Esophagus (tissue), 2 donors: Measurements from ENCODE around the gene GLTP. TPM values are rescaled to one million over a fixed set of nuclear protein-coding genes. Genes with fewer than 3 reads are reported as not detected.
"Not testable (repeated sequence)": the region's sequence is repeated elsewhere in the genome, so short reads cannot be mapped to it uniquely, and the experiment has no call there.

Experiments
- H3K27ac ChIP-seq, 2 donors: one replicate each; pipeline ENCODE4 v1.5.1; 2013; ENCODE audit warnings: low read depth in 2 of 2, mild to moderate bottlenecking in 2 of 2, inconsistent platforms in 1 of 2, low read length in 1 of 2, moderate library complexity in 1 of 2
- H3K27me3 ChIP-seq, 2 donors: one replicate each; pipeline ENCODE4 v1.6.1; 2013; ENCODE audit warnings: low read length in 2 of 2, control low read depth in 1 of 2, mild to moderate bottlenecking in 1 of 2; ENCODE audit not compliant: insufficient read depth in 2 of 2, control insufficient read depth in 1 of 2
- H3K36me3 ChIP-seq, 2 donors: one replicate each; pipeline ENCODE4 v1.6.1; 2013; ENCODE audit warnings: low read length in 1 of 2; ENCODE audit not compliant: control insufficient read depth in 2 of 2, insufficient read depth in 2 of 2
- H3K4me1 ChIP-seq, 2 donors: one replicate each; pipeline ENCODE4 v1.6.1; 2013; ENCODE audit warnings: low read length in 1 of 2; ENCODE audit not compliant: control insufficient read depth in 2 of 2, insufficient read depth in 2 of 2
- H3K4me3 ChIP-seq, 2 donors: one replicate each; pipeline ENCODE4 v1.5.1; 2013; ENCODE audit warnings: low read length in 2 of 2, mild to moderate bottlenecking in 2 of 2, low read depth in 1 of 2, moderate library complexity in 1 of 2
- H3K9me3 ChIP-seq, 2 donors: one replicate each; pipeline ENCODE4 v1.6.1; 2013; ENCODE audit warnings: mild to moderate bottlenecking in 2 of 2, low read depth in 1 of 2, low read length in 1 of 2, moderate library complexity in 1 of 2; ENCODE audit not compliant: control insufficient read depth in 2 of 2, insufficient read depth in 1 of 2
- WGBS, 2 donors: extraction: QIAGEN DNeasy Blood & Tissue Kit; methylation state at CpG; one replicate each; pipeline ENCODE4 v1.1.7; 2013; 5-methylcytosine and 5-hydroxymethylcytosine counted together
- polyA plus RNA-seq, 2 donors: library from polyadenylated mRNA; stranded (reverse); fragments of 200-250 nt; gene quantifications; one replicate each; pipeline ENCODE4 v1.2.3, GENCODE V29; 2013
- donor health status: healthy with polysubstance abuse.
- donor health status: Bipolar disorder and iron deficiency.

The GLTP gene
- polyA plus RNA-seq, 2 donors = 270 to 383 TPM

DNA sequence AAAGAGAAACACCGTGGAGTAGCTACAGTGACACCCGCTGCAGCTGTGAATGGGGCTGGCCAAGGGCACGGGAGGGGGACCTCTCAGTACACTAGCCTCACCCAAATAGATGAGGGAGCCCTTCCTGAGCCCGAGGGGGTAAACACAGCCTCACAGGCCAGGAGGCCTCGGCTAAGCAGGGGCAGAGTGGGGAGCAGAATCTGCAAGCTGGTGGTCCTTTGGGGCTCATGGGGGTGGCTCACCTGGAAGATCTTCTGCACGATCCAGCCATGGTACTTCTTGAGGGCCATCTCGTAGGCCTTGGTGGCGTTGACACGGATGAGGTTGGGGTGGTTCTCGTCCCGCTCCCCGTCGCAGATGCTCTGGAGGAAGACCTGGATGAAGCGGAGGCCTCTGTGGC, 25.0 kb downstream of the GLTP start:
- Histone ChIP-seq H3K27me3 (no peaks in the 10 kb centered on the region), H3K4me1 (no peaks in the 10 kb centered on the region), H3K9me3 (no peaks in the 10 kb centered on the region), H3K4me3 (no peak overlapping the region), H3K36me3 (peaks cover 28 to 50% of the 10 kb centered on the region in 2 donors), H3K27ac (no peak overlapping the region)
- WGBS, 2 donors = 87 to 90% methylated on average over 14 of the region's 14 CpGs

DNA sequence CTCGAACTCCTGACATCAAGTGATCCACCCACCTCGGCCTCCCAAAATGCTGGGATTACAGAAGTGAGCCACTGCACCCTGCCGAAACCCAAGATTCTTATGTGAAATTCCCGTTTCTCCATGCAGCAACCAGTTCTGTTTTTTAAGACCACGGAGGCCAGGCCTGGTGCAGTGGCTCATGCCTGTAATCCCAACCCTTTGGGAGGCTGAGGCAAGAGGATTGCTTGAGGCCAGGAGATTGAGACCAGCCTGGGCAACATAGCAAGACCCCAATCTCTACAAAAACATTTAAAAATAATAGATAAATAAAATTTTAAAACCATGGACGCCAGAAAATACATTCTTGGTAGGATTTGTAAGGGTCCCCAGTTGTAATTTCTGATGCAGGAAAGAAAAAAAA, 29.8 kb downstream of the GLTP start:
- H3K27me3 ChIP-seq, H3K4me1 ChIP-seq, H3K27ac ChIP-seq, H3K9me3 ChIP-seq, H3K4me3 ChIP-seq: not testable (repeated sequence)
- WGBS, 2 donors = 90 to 92% methylated on average over 6 of the region's 6 CpGs
- peaks cover 9 to 21% of the 10 kb centered on the region in 2 donors for H3K36me3 ChIP-seq

DNA sequence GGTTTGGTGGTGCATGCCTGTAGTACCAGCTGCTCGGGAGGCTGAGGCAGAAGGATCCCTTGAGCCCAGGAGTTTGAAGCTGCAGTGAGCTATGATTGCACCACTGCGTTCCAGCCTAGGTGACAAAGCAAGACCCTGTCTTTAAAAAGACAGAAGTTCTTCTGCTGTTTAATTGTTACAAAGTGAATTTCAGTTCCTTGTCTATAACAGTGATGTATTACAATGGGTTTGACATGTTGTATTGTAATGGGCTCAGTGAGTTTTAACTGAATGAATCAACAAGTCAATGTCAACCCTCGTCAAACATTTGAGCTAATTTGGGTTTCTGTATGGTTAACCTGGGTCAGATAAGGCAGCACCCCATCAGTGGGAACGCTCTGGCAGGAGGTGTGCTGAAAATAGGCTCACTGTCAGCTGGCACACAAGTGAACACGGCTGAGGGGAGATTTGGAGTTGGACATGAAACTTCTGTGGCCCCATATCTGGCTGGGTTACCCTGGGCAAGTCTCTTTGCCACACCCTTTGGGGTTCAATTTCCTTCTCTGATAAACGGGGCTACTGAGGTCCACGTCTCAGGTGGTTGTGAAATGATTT, 33.1 kb downstream of the GLTP start:
- Histone ChIP-seq H3K4me3 (no peak overlapping the region), H3K36me3 (peaks cover 0 to under 1% of the 10 kb centered on the region in 2 donors), H3K4me1 (peaks cover 0 to 5% of the 10 kb centered on the region in 2 donors), H3K9me3 (no peaks in the 10 kb centered on the region), H3K27ac (peak overlapping the region; percentile 54 to 85), H3K27me3 (no peaks in the 10 kb centered on the region)
- WGBS, 2 donors = 38 to 40% methylated on average over 7 of the region's 7 CpGs

DNA sequence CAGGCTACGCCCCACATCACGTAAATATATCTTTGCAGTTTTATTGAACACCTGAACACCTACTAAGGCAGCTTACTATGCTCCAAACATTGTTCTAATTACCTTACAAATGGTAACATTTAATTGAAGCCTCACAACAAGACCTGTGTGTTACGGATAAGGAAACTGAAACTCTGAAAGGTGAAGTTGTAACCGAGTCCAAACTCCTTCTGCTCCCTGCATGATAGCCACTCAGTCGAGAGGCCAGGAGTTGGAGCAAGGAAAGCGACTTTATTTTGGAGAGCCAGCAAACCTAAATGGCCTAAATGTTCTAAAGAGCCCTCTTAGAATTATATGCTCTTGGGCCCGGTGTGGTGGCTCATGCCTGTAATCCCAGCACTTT, 34.5 kb downstream of the GLTP start:
- peaks cover 0 to 5% of the 10 kb centered on the region in 2 donors for H3K4me1 ChIP-seq

DNA sequence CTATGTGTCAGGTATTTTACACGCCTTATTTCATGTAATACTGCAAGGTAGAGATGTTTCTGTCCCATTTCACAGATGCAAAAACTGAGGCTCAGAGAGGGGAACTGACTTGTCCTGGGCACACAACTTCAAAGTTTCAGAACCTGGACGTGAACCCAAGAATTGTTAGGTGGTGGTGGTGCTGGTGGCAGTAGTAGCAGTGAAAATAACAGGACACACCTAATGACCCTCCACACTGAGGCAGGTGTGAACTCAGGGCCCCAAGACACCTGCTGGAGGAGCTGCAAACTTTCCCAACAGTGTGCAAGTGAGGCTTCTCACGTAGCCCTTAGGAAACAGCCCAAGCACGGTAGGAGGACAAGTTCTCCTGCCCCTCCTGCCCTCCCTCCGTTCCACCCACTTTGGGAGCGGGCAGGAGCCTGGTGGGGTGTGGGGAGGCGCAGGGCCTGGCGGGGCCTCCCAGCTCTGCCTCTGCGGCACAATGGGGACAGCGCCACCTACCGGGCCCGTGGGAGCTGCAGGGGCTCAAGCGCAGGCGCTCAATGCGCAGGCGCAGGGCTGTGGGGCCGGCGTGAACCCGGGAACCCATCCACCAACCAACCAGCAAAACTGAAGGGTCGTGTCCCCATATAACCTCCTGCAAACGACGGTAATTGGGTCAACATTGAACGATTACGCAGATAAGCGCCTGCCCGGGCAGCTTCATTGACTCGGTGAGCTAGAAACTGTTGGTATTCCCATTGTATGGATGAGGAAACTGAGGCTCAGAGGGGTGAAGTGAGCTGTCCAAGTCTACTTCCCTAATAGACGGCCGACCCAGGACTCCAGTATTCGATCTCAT, 35.1 kb downstream of the GLTP start:
- no peaks in the 10 kb centered on the region for H3K27me3 ChIP-seq
- H3K4me3 ChIP-seq = no peak overlapping the region
- H3K27ac ChIP-seq = peak overlapping the region in 1 of 2 donors; percentile 44
- H3K36me3 ChIP-seq = no peaks in the 10 kb centered on the region
- H3K9me3 ChIP-seq = no peaks in the 10 kb centered on the region
- peaks cover 0 to 5% of the 10 kb centered on the region in 2 donors for H3K4me1 ChIP-seq
- 10% methylated on average over 30 of the region's 30 CpGs for WGBS, 2 donors

More for the DNA sequence above, 34.5 kb downstream of the GLTP start:
- no peaks in the 10 kb centered on the region for H3K27me3 ChIP-seq
- no peak overlapping the region for H3K4me3 ChIP-seq
- peak overlapping the region in 1 of 2 donors; percentile 44 for H3K27ac ChIP-seq
- no peaks in the 10 kb centered on the region for H3K36me3 ChIP-seq
- no peaks in the 10 kb centered on the region for H3K9me3 ChIP-seq
- 76 to 86% methylated on average over 7 of the region's 7 CpGs for WGBS, 2 donors

DNA sequence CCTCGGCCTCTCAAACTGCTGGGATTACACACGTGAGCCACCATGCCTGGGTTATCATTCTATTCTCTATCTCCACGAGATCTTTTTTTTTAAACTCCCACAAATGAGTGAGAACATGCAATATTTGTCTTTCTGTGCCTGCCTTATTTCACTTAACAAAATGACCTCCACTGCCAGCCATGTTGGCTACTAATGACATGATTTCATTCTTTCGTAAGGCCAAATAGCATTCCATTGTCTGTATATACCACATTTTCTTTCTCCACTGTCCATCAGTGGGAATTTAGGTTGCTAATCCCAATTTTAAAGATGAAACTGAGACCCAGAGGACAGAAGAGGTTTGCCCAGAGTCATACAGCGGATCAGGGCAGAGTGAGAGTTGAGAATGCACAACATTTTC, 36.2 kb downstream of the GLTP start:
- H3K27me3 ChIP-seq = no peaks in the 10 kb centered on the region
- H3K9me3 ChIP-seq = no peaks in the 10 kb centered on the region
- H3K36me3 ChIP-seq = no peaks in the 10 kb centered on the region
- no peak overlapping the region for H3K27ac ChIP-seq
- WGBS, 2 donors = 78 to 84% methylated on average over 5 of the region's 5 CpGs
- H3K4me3 ChIP-seq = no peak overlapping the region
- H3K4me1 ChIP-seq = peaks cover 0 to 5% of the 10 kb centered on the region in 2 donors

DNA sequence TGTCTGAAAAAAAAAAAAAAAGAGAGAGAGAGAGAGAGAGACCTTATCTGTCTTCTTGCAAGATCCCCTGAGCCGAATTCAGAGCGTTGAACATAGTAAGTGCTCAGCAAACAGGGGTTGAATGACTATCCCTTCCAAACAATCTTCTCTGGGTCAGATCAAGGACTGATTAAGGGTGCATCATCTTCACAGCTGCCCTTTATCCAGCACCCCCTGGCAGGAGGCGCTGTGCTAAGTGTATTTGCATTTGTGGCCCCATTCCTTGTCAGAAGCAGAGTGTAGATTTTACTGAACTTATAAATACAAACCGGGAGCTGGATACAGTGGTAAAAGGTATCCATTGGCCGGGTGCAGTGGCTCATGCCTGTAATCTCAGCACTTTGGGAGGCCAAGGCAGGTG, 38.3 kb downstream of the GLTP start:
- Histone ChIP-seq H3K4me3 (no peak overlapping the region), H3K27me3 (no peaks in the 10 kb centered on the region), H3K9me3 (no peaks in the 10 kb centered on the region), H3K27ac (no peak overlapping the region), H3K4me1 (peaks cover 0 to 5% of the 10 kb centered on the region in 2 donors), H3K36me3 (no peaks in the 10 kb centered on the region)
- 80 to 88% methylated on average over 5 of the region's 5 CpGs for WGBS, 2 donors

DNA sequence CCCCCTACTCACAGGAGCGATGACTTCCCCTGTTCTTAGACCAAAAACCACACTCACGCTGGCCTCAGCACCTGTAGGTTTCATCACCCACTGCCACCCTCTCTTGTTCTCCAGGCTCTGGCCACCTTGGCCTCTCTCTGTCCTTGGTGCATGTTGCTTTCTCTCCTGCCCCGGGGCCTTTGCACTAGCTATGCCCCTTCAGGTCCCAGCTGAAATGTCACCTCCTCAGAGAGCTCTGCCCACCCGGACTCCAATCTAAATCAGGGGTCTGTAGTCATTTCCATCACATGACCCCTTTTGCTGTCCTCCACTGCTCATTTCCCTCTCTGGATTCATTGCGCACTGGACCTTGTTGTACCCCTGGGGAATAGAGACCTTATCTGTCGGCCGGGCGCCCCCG, 39.0 kb downstream of the GLTP start:
- Histone ChIP-seq H3K27ac (no peak overlapping the region), H3K4me3 (no peak overlapping the region), H3K27me3 (no peaks in the 10 kb centered on the region), H3K9me3 (no peaks in the 10 kb centered on the region), H3K36me3 (no peaks in the 10 kb centered on the region), H3K4me1 (peaks cover 0 to 5% of the 10 kb centered on the region in 2 donors)
- 85 to 86% methylated on average over 9 of the region's 9 CpGs for WGBS, 2 donors

DNA sequence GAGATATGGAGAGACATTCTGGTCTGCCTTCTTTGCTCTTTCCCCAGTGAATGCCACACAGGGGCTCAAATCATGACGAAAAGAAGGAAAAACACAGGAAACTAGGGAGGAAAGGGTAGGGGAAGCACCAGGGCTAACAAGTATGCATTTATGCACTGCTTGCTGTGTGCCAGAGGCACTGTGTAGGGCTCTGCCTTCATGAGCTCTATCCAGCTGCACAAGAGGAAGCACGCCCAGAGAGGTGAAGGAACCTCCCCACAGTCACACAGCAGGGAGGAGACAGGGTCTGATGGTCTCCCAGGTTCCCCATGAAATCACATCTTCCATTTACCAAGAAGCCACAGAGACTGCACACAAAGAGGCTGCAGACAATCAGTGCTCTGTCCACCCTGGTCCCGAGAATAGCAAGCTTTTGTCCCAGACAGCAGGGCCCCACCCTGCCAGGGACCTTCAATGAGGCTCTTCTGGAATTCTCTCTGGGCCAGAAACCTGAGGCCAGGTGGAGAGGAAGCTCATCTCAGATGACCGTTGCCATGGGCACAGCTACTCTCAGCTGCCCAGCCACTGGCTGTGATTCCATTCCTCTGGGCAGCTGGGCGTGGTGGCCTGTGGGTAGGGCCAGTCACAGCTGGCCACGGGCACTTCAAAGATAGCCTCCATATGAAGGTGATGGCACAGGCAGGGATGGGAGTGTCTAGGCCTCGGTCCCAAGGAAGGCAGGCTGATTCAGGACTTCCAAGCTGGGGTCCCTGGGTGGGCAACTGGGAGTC, 39.9 kb downstream of the GLTP start:
- peaks cover 0 to 3% of the 10 kb centered on the region in 2 donors for H3K4me1 ChIP-seq
- no peak overlapping the region for H3K4me3 ChIP-seq
- H3K36me3 ChIP-seq = no peaks in the 10 kb centered on the region
- 64 to 65% methylated on average over 7 of the region's 7 CpGs for WGBS, 2 donors
- H3K9me3 ChIP-seq = no peaks in the 10 kb centered on the region
- no peaks in the 10 kb centered on the region for H3K27me3 ChIP-seq
- H3K27ac ChIP-seq = no peak overlapping the region
